Measurements from ENCODE around the gene CXCL12. TPM values are rescaled to one million over a fixed set of nuclear protein-coding genes. Genes with fewer than 3 reads are reported as not detected.

CXCL12 gene
- total and polyA plus RNA-seq, 4 donors: 23.8 to 66.3 (median 41.8) TPM

GRCh38 chr10:44355630-44356029, 29.3 kb downstream of the CXCL12 start:
- H3K4me3 ChIP-seq (ENCODE audit: low read depth in 1 of 3, low read length in 3 of 3): no peak overlapping the region
- TF ChIP-seq YY1 (IDR thresholded peaks at IDR 0.05) (no peak), HNF4G (IDR thresholded peaks at IDR 0.05) (no peak), ATF3 (IDR thresholded peaks at IDR 0.05) (no peak), FOXA1 (IDR thresholded peaks at IDR 0.05) (no peak), REST (IDR thresholded peaks at IDR 0.05) (no peak)
- H3K36me3 ChIP-seq (ENCODE audit: control insufficient read depth in 4 of 4, insufficient read depth in 3 of 4, low read depth in 1 of 4, low read length in 3 of 4): no peaks in the 10 kb centered on the region
- H3K9ac ChIP-seq (ENCODE audit: low read depth in 1 of 2, low read length in 2 of 2): no peak overlapping the region
- peaks cover 0 to 2% (median 0%) of the 10 kb centered on the region in 4 donors for H3K4me1 ChIP-seq (ENCODE audit: control insufficient read depth in 4 of 4, insufficient read depth in 4 of 4, low read length in 3 of 4)
- 84% methylated on average over 3 of the region's 3 CpGs for WGBS
- no peaks in the 10 kb centered on the region for H3K9me3 ChIP-seq (ENCODE audit: control insufficient read depth in 4 of 4, low read length in 3 of 4)
- no peak overlapping the region for H3K27ac ChIP-seq (ENCODE audit: low read depth in 1 of 2, low read length in 2 of 2)
- H3K27me3 ChIP-seq (ENCODE audit: control insufficient read depth in 4 of 4, insufficient read depth in 4 of 4, low read length in 3 of 4): no peaks in the 10 kb centered on the region
- DNase-seq (ENCODE audit: low spot score): no peak

- TF ChIP-seq RXRA (IDR thresholded peaks at IDR 0.05): no peak
- no peak for TF ChIP-seq ZBTB33 (IDR thresholded peaks at IDR 0.05)
- TF ChIP-seq REST (IDR thresholded peaks at IDR 0.05): no peak
- no peak for TF ChIP-seq NR2F2 (IDR thresholded peaks at IDR 0.05)
- TF ChIP-seq ATF3 (IDR thresholded peaks at IDR 0.05): no peak
- TF ChIP-seq RAD21 (IDR thresholded peaks at IDR 0.05): no peak
- no peaks in the 10 kb centered on the region for H3K9me3 ChIP-seq (ENCODE audit: control insufficient read depth in 4 of 4, low read length in 3 of 4)
- no peak overlapping the region for H3K9ac ChIP-seq (ENCODE audit: low read depth in 1 of 2, low read length in 2 of 2)
- no peak overlapping the region for H3K4me3 ChIP-seq (ENCODE audit: low read depth in 1 of 3, low read length in 3 of 3)
- H3K4me1 ChIP-seq (ENCODE audit: control insufficient read depth in 4 of 4, insufficient read depth in 4 of 4, low read length in 3 of 4): peaks cover 0 to 2% (median 0%) of the 10 kb centered on the region in 4 donors
- H3K27ac ChIP-seq (ENCODE audit: low read depth in 1 of 2, low read length in 2 of 2): no peak overlapping the region
- H3K36me3 ChIP-seq (ENCODE audit: control insufficient read depth in 4 of 4, insufficient read depth in 3 of 4, low read depth in 1 of 4, low read length in 3 of 4): no peaks in the 10 kb centered on the region
- WGBS: 78% methylated on average over 2 of the region's 2 CpGs
- DNase-seq (ENCODE audit: low spot score): no peak
- H3K27me3 ChIP-seq (ENCODE audit: control insufficient read depth in 4 of 4, insufficient read depth in 4 of 4, low read length in 3 of 4): no peaks in the 10 kb centered on the region
These were observed 30.1 kb downstream of the CXCL12 start for GRCh38 chr10:44354771-44355170.
